GOT3 (cell line): Measurements from ENCODE around the gene MFAP5.
"Not testable (repeated sequence)": the region's sequence is repeated elsewhere in the genome, so short reads cannot be mapped to it uniquely, and the experiment has no call there.

Experiments
- DNase-seq: peaks from one replicate; lab custom pipeline; 2025; ENCODE audit warnings: mixed read lengths; lab: John Stamatoyannopoulos, UW

MFAP5 gene

GRCh38 chr12:8629486-8630033 lies 33.1 kb downstream of the MFAP5 start:
- no peak for DNase-seq

GRCh38 chr12:8628731-8629130 lies 33.9 kb downstream of the MFAP5 start:
- no peak for DNase-seq

GRCh38 chr12:8624750-8625149 lies 37.9 kb downstream of the MFAP5 start:
- DNase-seq, result not testable (repeated sequence)

GRCh38 chr12:8622646-8623045 lies 40.0 kb downstream of the MFAP5 start:
- no peak for DNase-seq

- DNase-seq, result no peak
These were observed 47.4 kb downstream of the MFAP5 start for GRCh38 chr12:8615206-8615605.

- DNase-seq, result not testable (repeated sequence)
These were observed 48.7 kb downstream of the MFAP5 start for GRCh38 chr12:8613881-8614280.

GRCh38 chr12:8612629-8613028 lies 50.0 kb downstream of the MFAP5 start, which contains the start of gene AICDA:
Gene AICDA (minus strand): TSS chr12:8612859. CDS start chr12:8612767, 92 bp downstream.
- no peak for DNase-seq

- no peak for DNase-seq
These were observed 53.5 kb downstream of the MFAP5 start for GRCh38 chr12:8609061-8609570.

- no peak for DNase-seq
These were observed 55.7 kb downstream of the MFAP5 start for GRCh38 chr12:8606890-8607289.

- no peak for DNase-seq
These were observed 57.6 kb downstream of the MFAP5 start for GRCh38 chr12:8605057-8605456.

GRCh38 chr12:8603856-8604255 lies 58.8 kb downstream of the MFAP5 start:
- DNase-seq, result no peak

- no peak for DNase-seq
These were observed 59.3 kb downstream of the MFAP5 start for GRCh38 chr12:8603286-8603685.

- DNase-seq, result no peak
These were observed 66.1 kb downstream of the MFAP5 start for GRCh38 chr12:8596561-8596960.
